T-helper 17 cell (primary cell): ENCODE data around the gene KDM2B. TPM values are rescaled to one million over a fixed set of nuclear protein-coding genes. Genes with fewer than 3 reads are reported as not detected.
A peak's percentile ranks its signal among the peaks of the same experiment; 100 is the strongest.
"Not testable (repeated sequence)": the region's sequence is repeated elsewhere in the genome, so short reads cannot be mapped to it uniquely, and the experiment has no call there.

ENCODE experiments used
- ATAC-seq: fragments of 150-1000 bp; cut with Tn5 transposase; 2 replicates; pipeline ENCODE4 v1.10.0; 2021; ENCODE audit warnings: mild to moderate bottlenecking, moderate library complexity
- DNase-seq, 3 donors: peaks; one replicate each; pipeline versions ENCODE4 v3.0.0 to v3.0.0-alpha.2; 2020 to 2021
- H3K9me3 ChIP-seq: one replicate; pipeline ENCODE4 v1.7.0; 2013; ENCODE audit warnings: low read length, mild to moderate bottlenecking; ENCODE audit not compliant: control insufficient read depth, poor library complexity, severe bottlenecking
- H3K27ac Mint-ChIP-seq: one replicate; pipeline ENCODE4 v1.8.0; 2022; ENCODE audit warnings: mild to moderate bottlenecking, moderate library complexity, mixed read lengths
- H3K27me3 Mint-ChIP-seq: one replicate; pipeline ENCODE4 v1.8.0; 2022; ENCODE audit warnings: mixed read lengths
- H3K36me3 Mint-ChIP-seq: one replicate; pipeline ENCODE4 v1.8.0; 2022; ENCODE audit warnings: low read depth, mixed read lengths
- H3K4me1 Mint-ChIP-seq: one replicate; pipeline ENCODE4 v1.8.0; 2022; ENCODE audit warnings: mild to moderate bottlenecking, mixed read lengths
- H3K4me3 Mint-ChIP-seq: one replicate; pipeline ENCODE4 v1.8.0; 2022; ENCODE audit warnings: mild to moderate bottlenecking, moderate library complexity, mixed read lengths
- total RNA-seq, 4 donors: library from RNA in 2 of 4; stranded (reverse) in 2 of 4; gene quantifications; one replicate each; pipeline ENCODE4 v1.2.3 and lab custom pipeline; 2022 to 2026

KDM2B gene
- total RNA-seq, 2 donors from 2014 or later = 87.6 to 94.0 TPM

DNA sequence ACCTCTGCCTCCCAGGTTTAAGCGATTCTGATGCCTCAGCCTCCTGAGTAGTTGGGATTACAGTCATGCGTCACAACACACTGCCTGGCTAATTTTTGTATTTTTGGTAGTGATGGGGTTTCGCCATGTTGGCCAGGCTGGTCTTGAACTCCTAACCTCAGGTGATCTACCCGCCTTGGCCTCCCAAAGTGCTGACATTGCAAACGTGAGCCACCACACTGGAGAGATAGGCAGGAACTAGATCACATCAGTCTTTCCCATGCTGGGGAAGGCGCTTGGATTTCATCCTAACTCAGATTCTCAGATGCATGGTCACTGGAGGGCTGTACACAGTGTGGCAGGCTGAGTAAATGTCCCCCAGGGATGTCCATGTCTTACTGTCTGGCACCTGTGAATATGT lies 27.5 kb upstream of the KDM2B start:
- peaks cover 2% of the 10 kb centered on the region for H3K36me3 Mint-ChIP-seq
- H3K27me3 Mint-ChIP-seq = no peaks in the 10 kb centered on the region
- no peak for ATAC-seq
- H3K9me3 ChIP-seq = no peaks in the 10 kb centered on the region
- no peak for DNase-seq
- peaks cover 11% of the 10 kb centered on the region for H3K4me1 Mint-ChIP-seq
- no peak overlapping the region for H3K4me3 Mint-ChIP-seq
- H3K27ac Mint-ChIP-seq = peak overlapping the region; percentile 47

GRCh38 chr12:121603581-121603980 lies 22.8 kb upstream of the KDM2B start:
- no peaks in the 10 kb centered on the region for H3K9me3 ChIP-seq
- Mint-ChIP-seq H3K4me3 (no peak overlapping the region), H3K27ac (no peak overlapping the region), H3K27me3 (no peaks in the 10 kb centered on the region), H3K4me1 (peaks cover 12% of the 10 kb centered on the region), H3K36me3 (peaks cover 1% of the 10 kb centered on the region)
- ATAC-seq (no peak), DNase-seq (no peak)

GRCh38 chr12:121602766-121603165 lies 21.9 kb upstream of the KDM2B start:
- H3K27me3 Mint-ChIP-seq = no peaks in the 10 kb centered on the region
- no peaks in the 10 kb centered on the region for H3K36me3 Mint-ChIP-seq
- no peak for ATAC-seq
- H3K9me3 ChIP-seq = no peaks in the 10 kb centered on the region
- peaks cover 10% of the 10 kb centered on the region for H3K4me1 Mint-ChIP-seq
- no peak for DNase-seq
- H3K4me3 Mint-ChIP-seq = no peak overlapping the region
- H3K27ac Mint-ChIP-seq = no peak overlapping the region

DNA sequence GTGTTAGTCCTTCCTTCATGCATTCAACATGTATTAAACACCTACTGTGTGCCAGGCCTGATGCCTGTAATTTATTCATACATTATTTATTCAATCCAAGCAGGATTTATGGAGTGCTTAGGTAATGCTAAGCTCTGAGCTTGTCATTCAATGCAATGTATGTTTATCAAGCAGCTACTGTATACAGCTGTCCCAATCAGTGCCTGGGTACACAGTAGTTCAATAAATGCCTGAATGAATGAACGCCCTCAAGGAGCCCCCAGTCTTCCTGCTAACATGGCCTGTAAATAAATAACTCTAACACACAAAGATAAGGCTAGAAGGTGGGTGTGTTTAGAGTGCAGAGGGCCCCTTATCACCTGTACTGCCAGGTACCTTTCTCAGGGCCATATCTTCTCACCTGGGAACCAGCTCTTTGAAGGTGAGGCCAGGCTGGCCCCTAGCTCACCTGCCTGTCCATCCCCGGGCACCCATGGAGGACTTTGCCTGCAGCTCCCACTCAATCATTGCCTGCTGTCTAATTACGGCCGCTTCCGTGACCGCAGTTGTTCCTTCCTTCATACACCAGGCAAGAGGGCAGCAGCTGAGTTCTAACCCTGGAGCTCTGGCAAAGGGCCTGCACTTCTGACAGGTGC lies 20.0 kb upstream of the KDM2B start:
- DNase-seq (no peak), ATAC-seq (no peak)
- Mint-ChIP-seq H3K4me1 (peaks cover 11% of the 10 kb centered on the region), H3K27me3 (no peaks in the 10 kb centered on the region), H3K4me3 (no peak overlapping the region), H3K36me3 (no peaks in the 10 kb centered on the region), H3K27ac (peak overlapping the region; percentile 56)
- no peaks in the 10 kb centered on the region for H3K9me3 ChIP-seq

DNA sequence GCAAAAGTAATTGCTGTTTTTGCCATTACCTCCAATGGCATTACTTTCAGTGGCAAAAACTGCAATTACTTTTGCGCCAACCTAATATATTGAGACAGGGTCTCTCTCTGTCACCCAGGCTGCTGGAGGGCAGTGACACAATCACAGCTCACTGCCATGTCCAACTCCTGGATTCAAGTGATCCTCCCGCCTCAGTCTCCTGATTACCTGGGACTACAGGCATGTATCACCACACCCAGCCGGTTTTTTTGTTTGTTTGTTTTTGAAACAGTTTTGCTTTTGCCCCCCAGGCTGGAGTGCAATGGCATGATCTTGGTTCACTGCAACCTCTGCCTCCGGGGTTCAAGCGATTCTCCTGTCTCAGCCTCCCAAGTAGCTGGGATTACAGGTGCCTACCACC lies 15.7 kb upstream of the KDM2B start:
- no peaks in the 10 kb centered on the region for H3K9me3 ChIP-seq
- DNase-seq = no peak
- Mint-ChIP-seq H3K4me3 (no peak overlapping the region), H3K27me3 (no peaks in the 10 kb centered on the region), H3K4me1 (peaks cover 14% of the 10 kb centered on the region), H3K36me3 (no peaks in the 10 kb centered on the region), H3K27ac (no peak overlapping the region)
- ATAC-seq = no peak

DNA sequence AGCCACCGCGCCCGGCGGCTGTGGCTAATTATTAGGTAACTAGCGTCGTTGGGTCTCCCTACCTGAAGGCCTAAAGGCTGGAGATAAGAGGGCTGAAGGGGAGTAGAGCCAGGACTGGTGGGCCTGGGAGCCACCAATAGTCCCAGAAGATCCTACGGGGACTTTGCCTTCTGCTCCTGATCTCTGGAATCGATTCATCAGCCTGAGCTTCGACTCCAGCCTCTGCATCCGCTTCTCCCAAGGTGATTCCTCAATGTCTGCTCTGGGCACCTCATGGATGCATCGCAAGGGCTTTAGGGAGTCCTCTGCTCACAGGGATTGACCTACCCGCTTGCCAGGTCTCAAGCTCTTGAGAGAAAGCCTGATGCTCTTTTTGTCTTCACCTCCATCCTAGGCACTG lies 14.7 kb upstream of the KDM2B start:
- peaks cover 22% of the 10 kb centered on the region for H3K4me1 Mint-ChIP-seq
- ATAC-seq = no peak
- H3K9me3 ChIP-seq = no peaks in the 10 kb centered on the region
- H3K4me3 Mint-ChIP-seq = no peak overlapping the region
- peak overlapping the region; percentile 39 for H3K27ac Mint-ChIP-seq
- no peaks in the 10 kb centered on the region for H3K36me3 Mint-ChIP-seq
- no peaks in the 10 kb centered on the region for H3K27me3 Mint-ChIP-seq
- DNase-seq = no peak

DNA sequence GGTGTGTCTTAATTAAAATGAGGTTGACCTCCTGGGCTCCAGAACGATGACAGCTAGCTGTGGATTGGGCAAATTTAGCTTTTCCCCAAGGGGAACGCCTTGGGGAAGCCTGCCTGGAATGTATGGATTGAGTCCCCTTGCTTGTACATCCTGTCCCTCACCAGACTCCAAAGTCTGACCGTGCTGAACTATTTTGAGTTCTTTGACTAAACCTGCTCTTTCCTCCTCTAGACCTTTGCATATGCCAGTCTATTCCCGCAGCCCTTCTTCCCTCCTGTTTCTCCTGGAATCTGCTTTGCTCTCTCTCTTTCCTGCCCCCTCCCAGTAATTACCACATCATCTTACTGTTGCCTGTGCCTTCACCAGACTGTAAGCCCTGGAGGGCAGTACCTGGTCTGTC lies 11.5 kb upstream of the KDM2B start:
- no peak for DNase-seq
- ATAC-seq = no peak
- no peak overlapping the region for H3K4me3 Mint-ChIP-seq
- no peaks in the 10 kb centered on the region for H3K27me3 Mint-ChIP-seq
- peaks cover 23% of the 10 kb centered on the region for H3K4me1 Mint-ChIP-seq
- H3K9me3 ChIP-seq = no peaks in the 10 kb centered on the region
- H3K27ac Mint-ChIP-seq = peak overlapping the region; percentile 96
- H3K36me3 Mint-ChIP-seq = no peaks in the 10 kb centered on the region

DNA sequence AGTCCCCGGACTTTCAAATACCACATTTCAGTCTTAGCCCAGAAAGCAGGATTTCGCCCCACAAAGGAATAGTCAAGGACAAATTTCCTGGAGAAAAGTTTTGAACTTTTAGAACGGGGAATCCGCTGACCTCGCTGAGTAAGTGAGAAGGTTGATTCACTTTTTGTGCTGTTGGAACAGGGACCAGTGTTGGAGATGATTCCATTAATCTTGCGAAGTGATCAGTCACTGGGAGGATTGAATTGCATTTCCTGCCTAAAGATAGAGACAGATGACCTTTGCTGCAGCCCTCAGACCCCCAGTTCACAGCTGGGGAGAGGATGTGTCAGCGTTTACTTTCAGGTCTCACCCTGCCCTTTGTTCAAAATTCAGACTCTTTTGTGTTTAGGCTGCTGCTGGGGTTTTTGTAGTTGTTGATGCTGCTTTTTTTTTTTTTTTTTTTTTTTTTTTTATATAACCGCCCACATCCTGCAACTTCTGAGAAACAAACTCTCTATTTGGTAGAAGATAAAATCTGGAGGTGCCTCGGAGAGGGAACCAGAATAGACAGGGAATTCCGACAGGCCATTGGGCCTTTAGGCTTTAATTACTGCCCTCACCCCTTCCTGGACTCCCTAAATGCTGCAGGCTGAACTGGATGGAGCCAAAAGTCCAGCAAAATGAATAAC lies 9.8 kb upstream of the KDM2B start:
- no peaks in the 10 kb centered on the region for H3K36me3 Mint-ChIP-seq
- DNase-seq (peak; percentile 21 to 52 (median 49)), ATAC-seq (peak; percentile 75)
- H3K27ac Mint-ChIP-seq = peak overlapping the region; percentile 96
- peak overlapping the region; percentile 88 for H3K4me3 Mint-ChIP-seq
- H3K4me1 Mint-ChIP-seq = peaks cover 21% of the 10 kb centered on the region
- no peaks in the 10 kb centered on the region for H3K9me3 ChIP-seq
- H3K27me3 Mint-ChIP-seq = no peaks in the 10 kb centered on the region

DNA sequence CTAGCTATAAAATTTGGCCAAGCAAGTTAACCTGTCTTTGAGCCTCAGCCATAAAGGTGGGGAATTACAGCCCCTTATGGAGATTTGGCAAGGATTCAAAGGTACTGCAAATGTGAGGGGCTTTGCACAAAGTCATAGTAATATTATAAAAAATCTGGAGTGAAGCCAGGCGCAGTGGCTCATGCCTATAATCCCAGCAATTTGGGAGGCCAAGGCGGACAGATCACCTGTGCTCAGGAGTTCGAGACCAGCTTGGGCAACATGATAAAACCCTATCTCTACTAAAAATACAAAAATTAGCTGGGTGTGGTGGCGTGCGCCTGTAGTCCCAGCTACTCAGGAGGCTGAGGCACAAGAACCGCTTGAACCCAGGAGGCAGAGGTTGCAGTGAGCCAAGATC lies 4.1 kb upstream of the KDM2B start:
- H3K27me3 Mint-ChIP-seq, H3K9me3 ChIP-seq, ATAC-seq, DNase-seq, H3K36me3 Mint-ChIP-seq, H3K4me3 Mint-ChIP-seq: not testable (repeated sequence)
- H3K27ac Mint-ChIP-seq = peak overlapping the region; percentile 8
- peaks cover 26% of the 10 kb centered on the region for H3K4me1 Mint-ChIP-seq

- not testable (repeated sequence) for DNase-seq, H3K27me3 Mint-ChIP-seq, H3K9me3 ChIP-seq, ATAC-seq, H3K36me3 Mint-ChIP-seq
- H3K4me1 Mint-ChIP-seq = peaks cover 25% of the 10 kb centered on the region
- peak overlapping the region; percentile 98 for H3K27ac Mint-ChIP-seq
- H3K4me3 Mint-ChIP-seq = peak overlapping the region; percentile 3
Measured at GRCh38 chr12:121583334-121583661, 2.5 kb upstream of the KDM2B start.

GRCh38 chr12:121582583-121583333 lies 1.9 kb upstream of the KDM2B start:
- ATAC-seq = no peak
- Mint-ChIP-seq H3K27ac (peak overlapping the region; percentile 98), H3K36me3 (no peaks in the 10 kb centered on the region), H3K27me3 (no peaks in the 10 kb centered on the region), H3K4me1 (peaks cover 25% of the 10 kb centered on the region), H3K4me3 (peak overlapping the region; percentile 93)
- H3K9me3 ChIP-seq = no peaks in the 10 kb centered on the region
- no peak for DNase-seq

DNA sequence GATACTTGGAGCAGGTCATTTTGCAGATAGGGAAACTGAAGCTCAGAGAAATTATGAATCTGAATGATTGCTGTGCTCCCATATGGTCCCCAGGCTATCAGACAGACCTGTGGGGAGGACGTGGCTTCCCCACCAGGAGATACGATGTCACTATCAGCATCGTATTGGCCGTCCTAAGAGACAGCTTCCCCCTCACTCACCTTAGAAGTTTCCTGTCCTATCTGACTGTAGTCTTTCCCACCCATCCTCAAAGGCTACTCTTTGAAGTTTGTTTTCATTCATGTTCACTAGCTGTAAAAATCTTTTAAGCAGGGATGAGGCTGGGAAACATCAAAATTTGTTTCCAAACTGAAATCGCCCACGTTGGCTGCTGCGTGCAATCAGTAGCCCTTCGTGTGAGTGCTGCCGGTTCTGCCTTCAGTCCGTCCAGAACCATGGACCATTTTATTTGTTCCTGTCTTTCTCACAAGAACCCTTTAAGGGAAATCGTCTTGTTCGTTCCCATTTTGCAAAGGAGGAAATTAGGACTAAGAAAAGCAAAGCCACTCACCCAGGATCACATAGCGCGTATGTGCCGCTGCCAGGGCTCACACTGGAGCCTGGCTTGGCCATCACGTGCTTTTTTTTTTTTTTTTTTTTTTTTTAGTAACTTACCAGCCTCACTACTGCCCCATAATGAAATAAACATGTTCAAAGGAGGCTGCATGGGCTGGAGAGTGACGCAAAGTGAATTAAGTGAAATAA lies 1.0 kb upstream of the KDM2B start:
- no peak for DNase-seq
- H3K4me1 Mint-ChIP-seq = peaks cover 30% of the 10 kb centered on the region

More for the DNA sequence above, 1.0 kb upstream of the KDM2B start:
- ATAC-seq = peak; percentile 33
- peak overlapping the region; percentile 93 for H3K4me3 Mint-ChIP-seq
- H3K9me3 ChIP-seq = no peaks in the 10 kb centered on the region
- no peaks in the 10 kb centered on the region for H3K36me3 Mint-ChIP-seq
- H3K27ac Mint-ChIP-seq = peak overlapping the region; percentile 98
- no peaks in the 10 kb centered on the region for H3K27me3 Mint-ChIP-seq
